ENCODE measurements around the gene ACY1.
"Not testable (repeated sequence)": the region's sequence is repeated elsewhere in the genome, so short reads cannot be mapped to it uniquely, and the experiment has no call there.

GRCh38 chr3:51993657-51994056 is 10.3 kb downstream of the ACY1 start:
- TF ChIP-seq CHD4 (IDR thresholded peaks at IDR 0.05); E2F8 (IDR thresholded peaks at IDR 0.05; ENCODE audit: low read depth, partially characterized antibody); MXI1 (IDR thresholded peaks at IDR 0.05; ENCODE audit: low read depth, low read length): not testable (repeated sequence)

Data from GM12878 (cell line).